PC-9 (cell line): ENCODE measurements around the gene ZIC4.

Source experiments
- CTCF ChIP-seq: fragments of 200-600 bp; sonication (generic); conservative IDR thresholded peaks from 2 replicates; pipeline ENCODE4 v1.6.1; 2017; ENCODE audit warnings: mixed run types, antibody characterized with exemption, mild to moderate bottlenecking, moderate library complexity
- EZH2 ChIP-seq: fragments of 200-600 bp; sonication (generic); IDR thresholded peaks from 2 replicates; pipeline ENCODE4 v1.8.0; 2017; ENCODE audit warnings: antibody characterized with exemption, low read depth

- TF ChIP-seq CTCF: no peak
- no peak for TF ChIP-seq EZH2
Measured at GRCh38 chr3:147404800-147405230, 1.5 kb downstream of the ZIC4 start.
